Measurements from ENCODE around the gene SPRR5.

- TF ChIP-seq, protein P1, sequence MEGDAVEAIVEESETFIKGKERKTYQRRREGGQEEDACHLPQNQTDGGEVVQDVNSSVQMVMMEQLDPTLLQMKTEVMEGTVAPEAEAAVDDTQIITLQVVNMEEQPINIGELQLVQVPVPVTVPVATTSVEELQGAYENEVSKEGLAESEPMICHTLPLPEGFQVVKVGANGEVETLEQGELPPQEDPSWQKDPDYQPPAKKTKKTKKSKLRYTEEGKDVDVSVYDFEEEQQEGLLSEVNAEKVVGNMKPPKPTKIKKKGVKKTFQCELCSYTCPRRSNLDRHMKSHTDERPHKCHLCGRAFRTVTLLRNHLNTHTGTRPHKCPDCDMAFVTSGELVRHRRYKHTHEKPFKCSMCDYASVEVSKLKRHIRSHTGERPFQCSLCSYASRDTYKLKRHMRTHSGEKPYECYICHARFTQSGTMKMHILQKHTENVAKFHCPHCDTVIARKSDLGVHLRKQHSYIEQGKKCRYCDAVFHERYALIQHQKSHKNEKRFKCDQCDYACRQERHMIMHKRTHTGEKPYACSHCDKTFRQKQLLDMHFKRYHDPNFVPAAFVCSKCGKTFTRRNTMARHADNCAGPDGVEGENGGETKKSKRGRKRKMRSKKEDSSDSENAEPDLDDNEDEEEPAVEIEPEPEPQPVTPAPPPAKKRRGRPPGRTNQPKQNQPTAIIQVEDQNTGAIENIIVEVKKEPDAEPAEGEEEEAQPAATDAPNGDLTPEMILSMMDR (conservative IDR thresholded peaks at IDR 0.05; ENCODE audit: low read depth, low read length), result no peak
- TF ChIP-seq EZH2 (IDR thresholded peaks at IDR 0.05; ENCODE audit: borderline replicate concordance, low read depth, low read length, poor library complexity, severe bottlenecking), result no peak
Measured at GRCh38 chr1:152983743-152984142, 36.7 kb downstream of the SPRR5 start, which contains the start of gene SPRR1A.

Measured in A673 (cell line).